Nephron (organoid): ENCODE data around the gene CRYL1.

Source experiments
- H3K27ac Mint-ChIP-seq, 3 experiments: 2 replicates each; pipeline ENCODE4 v1.8.0; 2020; ENCODE audit warnings: mixed read lengths in 3 of 3, mild to moderate bottlenecking in 2 of 3, moderate library complexity in 1 of 3
- H3K27me3 Mint-ChIP-seq: 2 replicates; pipeline ENCODE4 v1.8.0; 2021; ENCODE audit warnings: low read depth, mild to moderate bottlenecking, moderate library complexity, mixed read lengths
- H3K36me3 Mint-ChIP-seq: 2 replicates; pipeline ENCODE4 v1.8.0; 2020; ENCODE audit warnings: low read depth, mixed read lengths
- H3K4me1 Mint-ChIP-seq: 2 replicates; pipeline ENCODE4 v1.8.0; 2020; ENCODE audit warnings: mixed read lengths
- H3K4me3 Mint-ChIP-seq, 3 experiments: 2 replicates each; pipeline ENCODE4 v1.8.0; 2020; ENCODE audit warnings: mild to moderate bottlenecking in 3 of 3, mixed read lengths in 3 of 3, moderate library complexity in 2 of 3
- H3K9me3 Mint-ChIP-seq: 2 replicates; pipeline ENCODE4 v1.8.0; 2020; ENCODE audit warnings: mixed read lengths
- CTCF ChIP-seq, 3 experiments: fragments of 200-600 bp; sonication (generic); IDR thresholded peaks; one replicate each; pipeline ENCODE4 v1.5.0; 2021; ENCODE audit warnings: antibody characterized with exemption in 3 of 3; ENCODE audit not compliant: unreplicated experiment in 3 of 3

The CRYL1 gene

DNA sequence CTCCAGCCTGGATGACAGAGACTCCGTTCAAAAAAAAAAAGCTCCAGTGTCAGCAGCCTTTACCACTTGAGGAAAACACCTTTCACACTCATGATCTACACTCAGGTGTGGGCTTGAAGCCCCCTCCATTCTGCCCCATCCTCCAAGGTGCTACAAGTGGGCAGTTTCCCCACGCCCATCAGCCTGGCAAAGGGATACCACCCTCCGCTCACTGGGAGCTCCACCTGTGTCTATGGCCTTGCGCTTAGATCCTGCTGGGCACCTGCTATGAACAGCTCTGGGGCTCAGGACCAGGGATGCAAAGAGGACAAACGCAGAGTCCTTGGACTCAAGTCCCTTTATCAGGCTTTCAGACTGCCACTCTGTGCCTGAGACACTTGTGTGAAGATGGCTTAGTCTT is 127.8 kb downstream of the CRYL1 start:
- Mint-ChIP-seq H3K27ac (no peak overlapping the region), H3K36me3 (no peaks in the 10 kb centered on the region), H3K27me3 (no peaks in the 10 kb centered on the region), H3K4me1 (peaks cover 10% of the 10 kb centered on the region), H3K4me3 (no peak overlapping the region), H3K9me3 (no peaks in the 10 kb centered on the region)
- TF ChIP-seq CTCF (IDR thresholded peaks at IDR 0.05; ENCODE audit: unreplicated experiment in 3 of 3): no peak

GRCh38 chr13:20395061-20395916 is 130.4 kb downstream of the CRYL1 start:
- H3K36me3 Mint-ChIP-seq: no peaks in the 10 kb centered on the region

DNA sequence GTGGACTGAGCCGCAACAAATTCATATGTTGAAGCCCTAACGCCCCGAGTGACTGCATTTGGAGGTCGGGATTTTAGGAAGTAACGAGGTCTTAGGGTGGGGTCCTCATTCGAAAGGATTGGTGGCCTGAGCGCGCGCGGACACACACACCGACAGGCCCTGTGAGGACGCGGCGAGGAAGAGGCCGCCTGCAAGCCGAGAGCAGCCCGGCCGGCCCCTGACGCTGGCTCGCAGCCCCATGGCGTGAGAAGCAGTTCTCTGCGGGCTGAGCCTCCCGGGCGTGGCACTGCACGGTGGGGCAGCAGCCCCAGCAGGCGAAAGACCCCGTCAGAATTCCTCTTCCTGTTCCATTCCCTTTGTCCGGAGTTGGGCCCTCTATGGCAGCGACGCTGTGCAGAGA is 131.2 kb downstream of the CRYL1 start:
- TF ChIP-seq CTCF (IDR thresholded peaks at IDR 0.05; ENCODE audit: unreplicated experiment in 3 of 3): no peak
- Mint-ChIP-seq H3K4me3 (no peak overlapping the region), H3K4me1 (peaks cover 7% of the 10 kb centered on the region), H3K9me3 (no peaks in the 10 kb centered on the region), H3K36me3 (no peaks in the 10 kb centered on the region), H3K27ac (no peak overlapping the region), H3K27me3 (no peaks in the 10 kb centered on the region)

More at GRCh38 chr13:20395061-20395916, 130.4 kb downstream of the CRYL1 start:
- H3K27me3 Mint-ChIP-seq: no peaks in the 10 kb centered on the region
- no peak overlapping the region for H3K4me3 Mint-ChIP-seq
- H3K27ac Mint-ChIP-seq: no peak overlapping the region
- TF ChIP-seq CTCF (IDR thresholded peaks at IDR 0.05; ENCODE audit: unreplicated experiment in 3 of 3): no peak
- no peaks in the 10 kb centered on the region for H3K9me3 Mint-ChIP-seq
- no peaks in the 10 kb centered on the region for H3K4me1 Mint-ChIP-seq

DNA sequence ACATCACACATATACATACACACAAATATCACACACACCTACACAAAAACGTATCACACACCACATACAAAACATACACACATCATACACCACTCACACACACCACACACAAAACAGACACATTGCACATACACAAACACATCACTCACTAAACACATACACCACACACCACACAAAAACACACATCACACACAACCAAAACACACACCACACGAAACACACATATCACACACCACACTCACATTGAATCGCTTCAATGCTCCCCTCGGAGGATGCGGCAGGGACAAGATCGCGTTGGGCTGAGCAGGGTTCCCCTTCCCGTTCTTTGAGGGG is 131.5 kb downstream of the CRYL1 start:
- no peaks in the 10 kb centered on the region for H3K36me3 Mint-ChIP-seq
- H3K4me3 Mint-ChIP-seq: no peak overlapping the region
- H3K27ac Mint-ChIP-seq: no peak overlapping the region
- H3K9me3 Mint-ChIP-seq: no peaks in the 10 kb centered on the region
- H3K27me3 Mint-ChIP-seq: no peaks in the 10 kb centered on the region
- H3K4me1 Mint-ChIP-seq: peaks cover 9% of the 10 kb centered on the region
- TF ChIP-seq CTCF (IDR thresholded peaks at IDR 0.05; ENCODE audit: unreplicated experiment in 3 of 3): no peak

GRCh38 chr13:20393273-20394168 is 132.1 kb downstream of the CRYL1 start:
- Mint-ChIP-seq H3K27ac (no peak overlapping the region), H3K36me3 (no peaks in the 10 kb centered on the region), H3K4me1 (peaks cover 9% of the 10 kb centered on the region), H3K9me3 (no peaks in the 10 kb centered on the region), H3K4me3 (no peak overlapping the region), H3K27me3 (no peaks in the 10 kb centered on the region)
- TF ChIP-seq CTCF (IDR thresholded peaks at IDR 0.05; ENCODE audit: unreplicated experiment in 3 of 3): no peak
